Measurements from ENCODE around the gene HBZ. TPM values are rescaled to one million over a fixed set of nuclear protein-coding genes. Genes with fewer than 3 reads are reported as not detected.

Gene HBZ
- total and polyA plus RNA-seq, 2 of the 13 experiments (the other 11 are each of a cell fraction or from before 2014, with no cell fraction given), result 0.21 TPM; not detected in 1

- TF ChIP-seq, protein P1, sequence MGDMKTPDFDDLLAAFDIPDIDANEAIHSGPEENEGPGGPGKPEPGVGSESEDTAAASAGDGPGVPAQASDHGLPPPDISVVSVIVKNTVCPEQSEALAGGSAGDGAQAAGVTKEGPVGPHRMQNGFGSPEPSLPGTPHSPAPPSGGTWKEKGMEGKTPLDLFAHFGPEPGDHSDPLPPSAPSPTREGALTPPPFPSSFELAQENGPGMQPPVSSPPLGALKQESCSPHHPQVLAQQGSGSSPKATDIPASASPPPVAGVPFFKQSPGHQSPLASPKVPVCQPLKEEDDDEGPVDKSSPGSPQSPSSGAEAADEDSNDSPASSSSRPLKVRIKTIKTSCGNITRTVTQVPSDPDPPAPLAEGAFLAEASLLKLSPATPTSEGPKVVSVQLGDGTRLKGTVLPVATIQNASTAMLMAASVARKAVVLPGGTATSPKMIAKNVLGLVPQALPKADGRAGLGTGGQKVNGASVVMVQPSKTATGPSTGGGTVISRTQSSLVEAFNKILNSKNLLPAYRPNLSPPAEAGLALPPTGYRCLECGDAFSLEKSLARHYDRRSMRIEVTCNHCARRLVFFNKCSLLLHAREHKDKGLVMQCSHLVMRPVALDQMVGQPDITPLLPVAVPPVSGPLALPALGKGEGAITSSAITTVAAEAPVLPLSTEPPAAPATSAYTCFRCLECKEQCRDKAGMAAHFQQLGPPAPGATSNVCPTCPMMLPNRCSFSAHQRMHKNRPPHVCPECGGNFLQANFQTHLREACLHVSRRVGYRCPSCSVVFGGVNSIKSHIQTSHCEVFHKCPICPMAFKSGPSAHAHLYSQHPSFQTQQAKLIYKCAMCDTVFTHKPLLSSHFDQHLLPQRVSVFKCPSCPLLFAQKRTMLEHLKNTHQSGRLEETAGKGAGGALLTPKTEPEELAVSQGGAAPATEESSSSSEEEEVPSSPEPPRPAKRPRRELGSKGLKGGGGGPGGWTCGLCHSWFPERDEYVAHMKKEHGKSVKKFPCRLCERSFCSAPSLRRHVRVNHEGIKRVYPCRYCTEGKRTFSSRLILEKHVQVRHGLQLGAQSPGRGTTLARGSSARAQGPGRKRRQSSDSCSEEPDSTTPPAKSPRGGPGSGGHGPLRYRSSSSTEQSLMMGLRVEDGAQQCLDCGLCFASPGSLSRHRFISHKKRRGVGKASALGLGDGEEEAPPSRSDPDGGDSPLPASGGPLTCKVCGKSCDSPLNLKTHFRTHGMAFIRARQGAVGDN (CRISPR knock-in tag; IDR thresholded peaks at IDR 0.05), result no peak
- TF ChIP-seq ZNF768 (CRISPR knock-in tag; IDR thresholded peaks at IDR 0.05), result no peak
Observed at GRCh38 chr16:194516-194915, 42.1 kb downstream of the HBZ start (continued).

GRCh38 chr16:200388-200787 is 47.9 kb downstream of the HBZ start:
- ATAC-seq (no peak), FAIRE-seq (no peak), DNase-seq (ENCODE audit: low spot score) (no peak)
- H3K79me2 ChIP-seq (ENCODE audit: insufficient read depth, low read length), result no peaks in the 10 kb centered on the region
- no peak overlapping the region for H2AFZ ChIP-seq (ENCODE audit: low read length)
- H3K4me3 ChIP-seq (replicated peaks in 1 of 3; ENCODE audit: insufficient read depth in 1 of 3, low read depth in 2 of 3, low read length in 3 of 3), result no peak overlapping the region
- no peaks in the 10 kb centered on the region for H3K4me1 ChIP-seq (ENCODE audit: insufficient read depth, low read length)
- no peak overlapping the region for H3K4me2 ChIP-seq (ENCODE audit: low read depth, low read length)
- no peaks in the 10 kb centered on the region for H4K20me1 ChIP-seq (ENCODE audit: insufficient read depth, low read length)
- peaks cover 24 to 72% of the 10 kb centered on the region in 2 experiments for H3K36me3 ChIP-seq (replicated peaks in 1 of 2; ENCODE audit: control insufficient read depth in 1 of 2, insufficient read depth in 2 of 2, low read length in 2 of 2)
- intact Hi-C loops (cut with micrococcal nuclease; ENCODE audit: unreplicated experiment), result no loop called here
- no peak overlapping the region for H3K27ac ChIP-seq (ENCODE audit: extremely low read length, insufficient read depth, low read length)
- in situ Hi-C loops (cut with HindIII; ENCODE audit: extremely low pct_ligation_motif_present, low pct_unique_long_range_greater_than_20kb), result no loop called here
- POLR2A ChIA-PET, result no interaction called here
- no TSS peak for BruUV-seq (replicated peaks)
- 97% methylated on average over 5 of the region's 5 CpGs for WGBS (ENCODE audit: low lambda C conversion rate)
- no peak overlapping the region for H3K9ac ChIP-seq (ENCODE audit: insufficient read depth, low read depth, low read length)
- no peaks in the 10 kb centered on the region for H3K27me3 ChIP-seq (ENCODE audit: control insufficient read depth in 1 of 2, insufficient read depth in 2 of 2, low read length in 2 of 2)
- CTCF ChIA-PET (ENCODE audit: low intra/inter-chr PET ratio, low total read pairs), result no interaction called here
- no peaks in the 10 kb centered on the region for H3K9me3 ChIP-seq (ENCODE audit: low read length)
- no peak for TF ChIP-seq ZFAT (CRISPR knock-in tag; conservative IDR thresholded peaks at IDR 0.05)
- no peak for TF ChIP-seq SMC3 (IDR thresholded peaks at IDR 0.05; ENCODE audit: low read length)
- TF ChIP-seq, protein P2, sequence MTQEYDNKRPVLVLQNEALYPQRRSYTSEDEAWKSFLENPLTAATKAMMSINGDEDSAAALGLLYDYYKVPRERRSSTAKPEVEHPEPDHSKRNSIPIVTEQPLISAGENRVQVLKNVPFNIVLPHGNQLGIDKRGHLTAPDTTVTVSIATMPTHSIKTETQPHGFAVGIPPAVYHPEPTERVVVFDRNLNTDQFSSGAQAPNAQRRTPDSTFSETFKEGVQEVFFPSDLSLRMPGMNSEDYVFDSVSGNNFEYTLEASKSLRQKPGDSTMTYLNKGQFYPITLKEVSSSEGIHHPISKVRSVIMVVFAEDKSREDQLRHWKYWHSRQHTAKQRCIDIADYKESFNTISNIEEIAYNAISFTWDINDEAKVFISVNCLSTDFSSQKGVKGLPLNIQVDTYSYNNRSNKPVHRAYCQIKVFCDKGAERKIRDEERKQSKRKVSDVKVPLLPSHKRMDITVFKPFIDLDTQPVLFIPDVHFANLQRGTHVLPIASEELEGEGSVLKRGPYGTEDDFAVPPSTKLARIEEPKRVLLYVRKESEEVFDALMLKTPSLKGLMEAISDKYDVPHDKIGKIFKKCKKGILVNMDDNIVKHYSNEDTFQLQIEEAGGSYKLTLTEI (CRISPR knock-in tag; conservative IDR thresholded peaks at IDR 0.05), result no peak
- no peak for TF ChIP-seq ZNF577 (CRISPR knock-in tag; IDR thresholded peaks at IDR 0.05; ENCODE audit: borderline replicate concordance, low read depth)
- TF ChIP-seq ZNF142 (CRISPR knock-in tag; IDR thresholded peaks at IDR 0.05), result no peak
- TF ChIP-seq, protein P3, sequence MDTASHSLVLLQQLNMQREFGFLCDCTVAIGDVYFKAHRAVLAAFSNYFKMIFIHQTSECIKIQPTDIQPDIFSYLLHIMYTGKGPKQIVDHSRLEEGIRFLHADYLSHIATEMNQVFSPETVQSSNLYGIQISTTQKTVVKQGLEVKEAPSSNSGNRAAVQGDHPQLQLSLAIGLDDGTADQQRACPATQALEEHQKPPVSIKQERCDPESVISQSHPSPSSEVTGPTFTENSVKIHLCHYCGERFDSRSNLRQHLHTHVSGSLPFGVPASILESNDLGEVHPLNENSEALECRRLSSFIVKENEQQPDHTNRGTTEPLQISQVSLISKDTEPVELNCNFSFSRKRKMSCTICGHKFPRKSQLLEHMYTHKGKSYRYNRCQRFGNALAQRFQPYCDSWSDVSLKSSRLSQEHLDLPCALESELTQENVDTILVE (CRISPR knock-in tag; IDR thresholded peaks at IDR 0.05), result no peak
- TF ChIP-seq TOE1 (CRISPR knock-in tag; IDR thresholded peaks at IDR 0.05), result no peak
- no peak for TF ChIP-seq TRIM24 (CRISPR knock-in tag; IDR thresholded peaks at IDR 0.05)
- no peak for TF ChIP-seq GATAD1 (CRISPR knock-in tag; IDR thresholded peaks at IDR 0.05)
